ENCODE measurements around the gene C15orf61. TPM values are rescaled to one million over a fixed set of nuclear protein-coding genes. Genes with fewer than 3 reads are reported as not detected.

The C15orf61 gene
- total RNA-seq, 1 experiment from 2014 or later: 4.0 TPM

DNA sequence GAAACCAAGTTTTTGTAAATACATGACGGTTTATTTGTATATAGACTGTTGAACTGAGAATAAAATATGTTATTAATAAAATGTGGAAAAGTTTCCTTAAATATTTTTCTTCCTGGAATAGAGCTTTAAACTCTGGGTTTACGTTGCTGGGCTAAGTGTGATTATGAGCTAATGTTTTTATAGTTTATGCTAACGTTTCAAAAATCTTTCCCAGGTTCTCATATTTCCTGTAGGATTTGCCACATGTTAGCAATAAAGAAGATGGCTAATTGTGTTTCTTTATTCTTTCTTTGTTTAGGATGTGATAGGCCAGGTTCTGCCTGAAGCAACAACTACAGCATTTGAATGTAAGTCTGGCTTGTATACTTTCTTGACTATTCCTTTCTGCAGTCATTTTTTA is 28.8 kb downstream of the C15orf61 start:
- no peak for DNase-seq (ENCODE audit: low read depth)

DNA sequence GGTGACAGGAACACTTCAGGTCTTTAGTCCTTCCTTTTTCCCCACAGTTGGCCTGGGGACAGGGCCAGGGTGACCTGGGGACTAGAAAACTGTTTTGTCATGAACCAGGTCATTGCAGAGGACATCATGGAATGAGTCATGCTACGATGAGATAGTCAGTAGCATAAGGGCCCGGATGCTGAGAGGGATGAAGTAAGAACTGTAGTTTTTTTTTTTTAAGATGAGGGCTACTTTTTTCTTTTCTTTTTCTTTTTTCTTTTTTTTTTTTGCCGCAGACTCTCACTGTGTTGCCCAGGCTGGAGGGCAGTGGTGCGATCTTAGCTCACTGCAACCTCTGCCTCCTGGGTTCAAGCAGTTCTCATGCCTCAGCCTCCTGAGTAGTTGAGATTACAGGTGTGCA is 29.6 kb downstream of the C15orf61 start:
- DNase-seq (ENCODE audit: low read depth): no peak

DNA sequence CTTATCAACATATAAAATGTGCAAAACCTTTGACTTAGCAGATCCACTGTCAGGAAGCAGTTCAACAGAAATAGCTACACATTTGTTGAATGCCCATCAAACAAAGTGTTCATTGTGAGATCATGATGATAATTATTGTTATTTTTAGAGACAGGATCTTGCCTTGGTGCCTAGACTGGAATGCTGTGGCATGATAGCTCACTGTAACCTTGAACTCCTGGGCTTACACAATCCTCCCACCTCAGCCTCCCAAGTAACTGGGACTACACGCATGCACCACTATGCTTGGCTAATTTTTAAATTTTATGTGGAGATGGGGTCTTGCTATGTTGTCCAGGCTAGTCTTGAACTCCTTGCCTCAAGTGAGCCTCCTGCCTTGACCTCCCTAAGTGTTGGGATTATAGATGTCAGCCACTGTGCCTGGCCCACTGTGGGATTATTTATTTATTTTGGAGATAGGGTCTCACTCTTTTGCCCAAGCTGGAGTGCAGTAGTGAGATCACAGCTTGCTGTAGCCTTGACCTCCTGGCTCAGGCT is 30.3 kb downstream of the C15orf61 start:
- no peak for DNase-seq (ENCODE audit: low read depth)

DNA sequence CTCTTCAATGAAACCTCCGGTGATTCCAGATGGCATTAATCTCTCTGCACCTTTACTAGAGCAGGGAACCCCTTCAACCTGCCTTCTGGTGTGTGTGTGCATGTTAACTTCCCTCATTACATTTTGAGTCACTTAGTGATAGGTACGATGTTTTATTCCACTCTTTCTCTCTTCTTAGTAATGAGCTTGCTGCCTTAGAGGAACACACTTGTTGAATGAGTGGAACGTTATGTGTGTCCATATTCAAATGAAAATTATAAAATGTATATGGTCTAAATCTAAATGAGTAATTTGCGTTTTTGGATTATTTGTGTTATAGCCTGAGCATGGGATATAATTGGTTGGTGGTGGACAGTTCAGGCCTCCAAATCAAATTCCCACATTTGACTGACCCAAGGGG is 33.6 kb downstream of the C15orf61 start:
- no peak for DNase-seq (ENCODE audit: low read depth)

DNA sequence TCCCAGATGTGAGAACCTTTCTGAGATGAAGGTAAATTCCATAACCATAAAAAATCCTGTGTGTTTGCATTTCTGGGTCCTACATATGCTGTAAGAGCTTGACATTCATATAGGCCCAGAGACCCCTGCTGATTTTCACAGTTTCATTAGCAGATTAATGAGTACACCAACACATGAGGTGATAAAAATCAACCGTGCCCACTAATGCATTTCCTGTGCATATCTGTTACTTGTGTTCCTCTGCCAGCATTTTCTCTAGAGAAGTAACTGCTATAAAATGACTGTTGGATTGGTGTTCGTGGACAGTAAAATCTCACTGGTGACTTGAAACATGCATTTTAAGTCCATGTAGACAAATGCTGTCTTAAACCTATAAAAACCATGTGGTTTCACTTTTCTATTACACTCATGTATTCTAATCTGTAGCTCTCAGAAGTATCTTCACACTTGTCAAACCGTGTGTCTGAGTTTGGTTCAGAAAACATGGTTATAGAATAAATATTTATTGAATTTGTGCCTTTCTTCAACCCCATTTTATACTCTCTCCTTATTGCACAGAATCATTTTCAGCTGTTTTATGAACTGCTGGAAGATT is 36.1 kb downstream of the C15orf61 start:
- DNase-seq (ENCODE audit: low read depth): no peak

DNA sequence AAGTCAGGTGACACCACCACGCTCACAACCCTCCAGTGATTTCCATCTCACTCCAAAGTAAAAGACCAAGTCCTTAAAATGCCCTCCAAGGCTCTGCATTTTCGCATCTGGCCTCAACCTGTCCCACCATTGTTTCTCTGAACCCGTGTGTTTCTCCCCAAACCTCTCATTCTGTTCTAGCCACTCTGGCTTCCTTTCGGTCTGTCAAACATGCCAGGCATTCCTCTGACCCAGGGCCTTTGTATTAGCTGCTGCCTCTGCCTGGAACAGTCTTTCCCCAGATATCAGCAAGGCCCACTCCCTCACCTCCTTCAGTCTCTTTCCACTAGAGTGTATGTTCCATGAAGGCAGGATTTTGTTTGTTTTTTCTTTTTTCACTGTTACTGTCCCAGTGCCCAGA is 37.6 kb downstream of the C15orf61 start:
- DNase-seq (ENCODE audit: low read depth): no peak

DNA sequence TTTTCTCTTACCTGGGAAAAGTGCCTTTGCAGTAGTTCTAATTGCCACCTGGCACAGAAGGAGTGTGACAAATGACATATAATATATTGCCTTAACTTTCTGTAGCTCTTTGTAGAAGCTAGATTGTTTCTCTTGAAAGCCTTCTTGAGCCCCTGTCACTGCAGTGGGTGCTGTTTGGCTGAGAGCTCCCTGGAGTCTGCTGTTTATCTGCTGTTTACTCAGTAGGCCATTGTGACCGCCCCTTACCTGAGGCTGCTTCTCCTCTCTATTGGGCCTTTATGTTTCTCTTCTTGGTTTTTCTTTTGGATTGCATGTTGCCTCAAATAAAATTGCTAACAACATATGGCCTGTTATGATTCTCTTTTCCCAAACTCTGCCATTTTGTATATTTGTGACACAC is 38.2 kb downstream of the C15orf61 start:
- DNase-seq (ENCODE audit: low read depth): no peak

DNA sequence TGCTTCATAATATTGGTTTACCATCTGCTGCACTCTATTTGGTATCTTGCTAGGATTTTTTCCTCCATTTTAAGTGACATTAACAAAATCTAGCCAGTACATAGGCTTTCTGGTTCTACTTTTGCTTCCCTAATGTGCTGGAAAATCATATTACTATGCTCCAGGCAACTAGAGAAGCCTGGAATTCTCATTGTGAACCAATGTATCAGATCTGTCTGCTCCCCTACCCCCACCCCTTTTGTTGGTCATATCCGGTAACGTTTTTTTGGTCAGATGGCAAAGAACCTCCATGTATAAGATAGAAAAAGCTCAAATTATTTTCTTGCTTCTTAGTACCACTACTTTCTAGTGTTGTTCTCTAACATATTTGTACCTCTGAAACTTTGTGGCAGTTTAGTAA is 38.6 kb downstream of the C15orf61 start:
- no peak for DNase-seq (ENCODE audit: low read depth)

DNA sequence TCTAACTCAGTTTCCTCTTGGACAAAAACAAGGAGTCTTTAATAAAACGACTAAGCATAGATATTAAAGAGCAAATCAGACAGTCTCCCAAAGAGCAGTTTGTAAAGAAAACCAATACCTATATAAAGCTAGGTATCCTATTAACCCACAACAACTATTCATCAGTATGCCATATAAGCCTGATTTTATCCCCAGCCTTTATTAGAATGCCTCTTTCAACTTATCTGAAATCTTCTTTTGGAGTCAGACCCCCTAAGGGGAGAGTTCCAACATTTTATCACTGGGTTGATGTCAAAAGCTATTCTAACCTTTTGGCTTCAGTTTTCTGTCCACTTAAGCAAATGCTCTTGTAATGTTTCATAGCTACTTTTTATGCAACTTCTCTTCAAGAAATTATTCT is 39.4 kb downstream of the C15orf61 start:
- DNase-seq (ENCODE audit: low read depth): no peak

DNA sequence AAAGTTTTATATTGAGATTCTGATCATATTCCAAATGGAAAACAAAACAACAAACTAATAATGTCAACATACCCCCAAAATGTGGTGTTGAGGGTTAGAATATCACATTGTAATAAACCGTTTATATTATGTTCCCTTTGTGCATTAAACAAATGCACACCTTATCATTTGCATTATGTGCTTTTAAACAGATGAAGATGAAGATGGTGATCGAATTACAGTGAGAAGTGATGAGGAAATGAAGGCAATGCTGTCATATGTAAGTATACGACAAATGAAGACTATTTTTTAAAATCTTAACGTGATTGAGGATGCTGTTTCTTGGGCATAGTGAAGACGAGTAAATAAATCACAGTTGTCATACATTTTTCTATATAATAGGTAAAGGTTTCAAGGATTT is 42.2 kb downstream of the C15orf61 start:
- DNase-seq (ENCODE audit: low read depth): no peak

DNA sequence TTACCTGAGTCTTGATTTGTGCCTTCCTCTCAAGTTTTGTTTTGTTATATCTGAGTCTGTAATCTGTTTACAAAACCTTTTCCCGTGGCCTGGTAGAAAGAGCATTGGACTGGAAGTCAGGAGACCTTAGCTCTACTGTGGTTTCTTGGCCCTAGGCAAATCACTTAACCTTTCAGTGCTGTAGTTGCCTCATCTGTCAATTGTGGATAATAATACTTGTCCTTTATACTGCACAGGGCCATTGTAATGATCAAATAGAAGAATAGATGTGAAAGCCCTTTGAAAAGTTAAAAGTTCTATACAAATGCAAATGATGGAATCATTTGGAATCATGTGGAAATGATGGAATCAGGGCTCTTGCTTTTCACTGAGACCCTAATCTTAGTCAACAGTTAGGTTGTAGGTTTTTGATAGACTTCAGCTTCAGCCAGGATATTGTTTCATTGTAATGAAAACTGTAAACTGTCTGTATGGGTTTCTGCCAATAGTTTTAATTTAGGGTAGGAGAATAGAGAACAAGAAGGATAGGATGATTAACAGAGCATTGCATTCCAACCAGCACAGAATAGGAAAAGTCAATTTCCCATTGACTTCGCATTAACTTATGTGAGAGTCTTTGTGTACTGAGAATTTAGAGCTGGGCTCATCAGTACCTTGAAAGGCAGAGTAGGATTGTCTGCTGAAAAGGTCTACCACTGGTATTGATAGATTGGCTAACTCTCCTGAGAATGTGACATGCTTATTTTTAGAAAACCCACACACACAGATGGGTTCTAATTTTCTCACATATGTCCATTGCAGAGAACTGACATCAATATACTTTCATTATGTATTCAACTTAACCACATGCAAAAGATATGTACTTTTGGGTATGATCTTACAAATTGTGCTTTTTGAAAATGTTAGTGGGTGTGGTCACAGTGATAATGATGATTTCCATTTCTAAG is 43.4 kb downstream of the C15orf61 start:
- DNase-seq (ENCODE audit: low read depth): no peak

DNA sequence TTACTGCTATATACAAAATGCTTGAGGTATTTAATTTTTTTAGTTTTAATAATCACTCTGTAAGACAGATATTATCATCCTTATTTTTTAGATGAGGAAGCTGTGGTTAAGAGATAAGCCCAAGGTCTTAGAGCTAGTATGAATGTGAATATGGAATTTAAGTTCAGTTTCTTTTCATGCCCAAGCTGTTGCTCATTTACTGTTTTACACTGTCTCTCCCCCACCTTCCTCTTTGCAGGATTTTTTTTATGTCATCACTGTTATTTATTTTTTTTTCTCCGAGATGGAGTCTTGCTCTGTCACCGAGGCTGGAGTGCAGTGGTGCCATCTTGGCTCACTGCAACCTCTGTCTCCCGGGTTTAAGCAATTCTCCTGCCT is 44.0 kb downstream of the C15orf61 start:
- DNase-seq (ENCODE audit: low read depth): no peak

DNA sequence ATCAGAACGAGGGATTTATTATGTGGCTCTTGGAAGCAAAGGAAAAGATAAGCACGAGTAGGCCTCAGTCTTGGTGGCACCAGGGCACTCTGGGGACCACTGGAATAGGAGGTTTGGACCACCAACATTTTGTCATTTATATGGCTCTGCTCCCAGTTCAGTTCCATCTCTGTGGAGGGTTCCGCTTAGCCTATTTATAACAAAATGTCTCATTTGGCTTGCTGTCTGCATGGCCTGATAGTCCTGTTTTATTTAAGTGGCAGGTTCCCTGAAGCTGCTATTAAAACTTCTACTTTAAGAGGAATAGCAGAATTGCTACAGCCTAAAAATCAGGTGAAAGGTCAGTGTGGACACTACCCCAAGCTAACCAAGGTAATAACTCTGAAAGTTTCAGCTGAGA is 48.7 kb downstream of the C15orf61 start:
- DNase-seq (ENCODE audit: low read depth): no peak

DNA sequence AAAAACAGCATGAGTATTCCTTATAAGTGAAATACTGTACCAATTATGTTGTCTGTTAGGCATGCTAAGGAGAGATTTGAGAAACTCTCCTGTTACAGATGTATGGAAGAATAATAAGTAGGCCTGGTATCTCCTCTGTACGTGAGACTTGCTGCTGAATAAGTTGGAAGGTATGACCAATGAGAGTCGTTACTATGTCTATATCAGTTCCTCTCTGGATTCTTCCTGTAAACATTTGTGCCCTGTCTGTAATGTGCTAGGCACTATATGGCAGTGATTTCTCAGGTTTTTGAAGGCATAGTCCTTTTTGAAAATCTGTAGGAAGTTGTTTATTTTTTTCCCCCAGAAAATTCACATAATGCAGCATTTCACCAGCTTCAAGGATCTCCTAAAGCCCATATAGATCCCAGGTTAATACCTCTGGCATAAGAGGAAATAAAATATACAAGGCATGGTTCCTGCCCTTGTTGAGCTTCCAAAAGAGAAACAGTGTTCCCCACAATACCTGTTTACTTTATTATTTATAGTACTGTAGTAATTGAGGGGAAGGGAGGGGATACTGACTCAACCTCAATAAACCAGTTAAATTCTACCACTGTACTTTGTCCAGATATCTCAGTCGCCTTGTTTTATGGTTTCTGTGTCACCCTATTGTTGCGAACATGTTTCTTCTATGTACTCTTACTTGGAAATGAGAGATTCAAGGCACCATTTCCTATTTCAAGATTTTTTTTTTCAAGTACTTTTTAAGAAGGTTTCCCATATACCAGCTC is 50.1 kb downstream of the C15orf61 start:
- no peak for DNase-seq (ENCODE audit: low read depth)

DNA sequence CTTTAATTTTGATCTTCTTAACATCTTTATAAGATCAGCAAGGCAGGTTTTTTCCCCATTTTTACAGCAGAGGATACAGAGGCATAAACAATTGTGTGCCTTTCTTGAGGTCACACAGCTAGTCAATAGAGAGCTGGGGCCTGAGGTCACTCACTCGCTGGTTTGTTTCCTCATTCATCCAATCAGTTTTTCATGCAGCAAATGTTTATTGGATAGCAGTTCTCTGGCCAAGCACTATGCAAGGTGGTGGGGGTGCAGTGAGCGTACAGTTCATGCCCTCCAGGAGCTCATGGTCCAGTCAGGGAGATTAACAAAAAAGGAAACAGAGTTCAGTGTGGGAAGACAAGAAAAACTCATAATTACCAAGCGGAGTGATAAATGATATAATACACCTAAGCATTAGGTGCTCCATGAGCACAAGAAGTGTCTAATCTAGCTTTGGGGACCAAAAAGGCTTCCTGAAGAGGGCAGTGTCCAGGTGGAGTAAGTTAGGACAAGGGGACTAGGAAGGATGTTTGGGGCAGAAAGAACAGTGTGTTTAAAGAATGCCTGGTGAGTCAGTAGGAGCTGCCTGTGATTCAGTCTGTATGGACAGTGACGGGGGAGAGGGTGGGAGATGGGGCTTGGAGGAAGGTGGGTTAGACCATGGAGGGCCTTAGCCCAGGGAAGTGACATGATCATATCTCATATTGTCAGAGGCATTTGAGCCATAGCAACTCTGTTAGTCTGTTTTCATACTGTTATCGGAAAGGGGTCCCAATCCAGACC is 50.9 kb downstream of the C15orf61 start:
- no peak for DNase-seq (ENCODE audit: low read depth)

DNA sequence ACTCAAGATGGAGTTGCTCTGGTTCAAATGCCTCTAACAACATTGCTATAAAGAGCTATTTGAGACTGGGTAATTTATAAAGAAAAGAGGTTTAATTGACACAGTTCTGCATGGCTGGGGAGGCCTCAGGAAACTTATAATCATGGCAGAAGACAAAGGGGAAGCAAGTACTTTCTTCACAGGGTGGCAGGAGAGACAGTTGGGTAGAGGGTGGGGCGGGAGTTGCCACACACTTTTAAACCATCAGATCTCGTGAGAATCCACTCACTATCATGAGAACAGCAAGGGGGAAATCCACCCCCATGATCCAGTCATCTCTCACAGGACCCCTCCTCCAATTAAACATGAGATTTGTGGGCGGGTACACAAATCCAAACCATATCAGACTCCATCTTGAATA is 52.3 kb downstream of the C15orf61 start:
- DNase-seq (ENCODE audit: low read depth): no peak

DNA sequence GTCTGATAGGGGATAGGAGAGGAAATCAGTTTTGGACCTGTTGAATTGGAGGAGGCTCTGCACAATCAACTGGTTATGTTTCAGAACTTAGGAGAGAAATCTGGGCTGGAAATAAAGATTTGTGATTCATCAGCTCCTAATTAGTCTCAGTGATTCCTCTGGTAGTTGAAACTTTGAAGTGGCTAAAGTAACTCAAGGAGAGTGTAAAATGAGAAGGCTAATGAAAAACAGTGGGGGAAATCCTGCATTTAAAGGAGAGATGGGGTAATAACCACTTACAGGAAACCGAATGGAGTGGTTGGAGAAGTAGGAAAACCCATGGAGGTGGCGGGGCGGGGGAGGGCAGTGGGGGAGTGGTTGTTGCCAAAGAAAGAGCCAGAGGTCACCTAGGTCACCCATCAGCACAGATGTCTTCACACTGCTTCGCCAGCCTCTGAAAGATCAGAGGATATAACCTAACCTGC is 54.1 kb downstream of the C15orf61 start:
- no peak for DNase-seq (ENCODE audit: low read depth)

DNA sequence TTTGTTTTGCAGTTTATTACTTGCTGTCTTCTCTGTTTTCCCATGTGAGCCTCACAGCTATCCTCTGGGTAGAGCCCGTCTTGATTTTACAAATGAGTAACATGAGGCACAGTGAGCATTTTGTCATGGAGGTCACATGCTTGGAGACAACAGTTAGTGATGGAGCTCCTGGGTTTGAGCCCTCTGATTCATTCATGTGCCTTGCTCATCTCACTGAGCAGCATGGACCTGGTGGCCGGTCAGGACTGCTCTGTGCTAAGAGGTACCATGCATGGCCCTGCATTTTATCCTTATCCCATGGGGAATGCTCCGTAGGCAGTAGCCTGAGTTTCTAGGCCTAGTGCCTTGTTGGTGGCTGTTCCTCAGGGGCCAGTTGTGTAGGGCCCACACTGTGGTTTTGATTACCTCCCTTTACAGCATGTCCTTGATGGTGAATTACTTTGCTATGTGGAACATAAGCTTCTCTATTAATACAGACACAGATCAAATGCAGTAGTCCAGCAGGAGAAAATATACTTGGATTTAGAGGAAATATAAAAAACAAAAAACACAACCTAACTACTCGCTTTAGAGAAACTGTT is 57.2 kb downstream of the C15orf61 start:
- no peak for DNase-seq (ENCODE audit: low read depth)

DNA sequence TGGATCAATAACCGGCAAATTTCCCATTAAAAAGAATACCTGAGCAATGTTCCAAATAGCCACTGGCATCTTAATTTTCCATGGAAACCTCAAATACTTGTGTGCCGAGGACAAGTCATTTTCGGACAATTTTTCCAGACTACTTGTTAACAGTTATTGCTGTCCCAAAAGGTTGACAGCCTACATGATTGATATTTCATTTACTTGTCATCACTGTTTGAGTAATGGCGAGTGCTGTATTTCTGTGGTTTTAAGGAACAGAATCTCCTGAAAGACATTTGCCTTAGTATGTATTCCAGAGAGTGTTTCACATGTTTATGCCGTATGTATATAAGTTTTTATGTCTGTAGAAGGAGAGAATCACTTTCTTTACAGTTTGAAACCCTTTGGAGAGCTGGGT is 58.2 kb downstream of the C15orf61 start:
- DNase-seq (ENCODE audit: low read depth): no peak

Measured in LHCN-M2 (cell line).